ENCODE results near the gene CUBN. TPM values are rescaled to one million over a fixed set of nuclear protein-coding genes. Genes with fewer than 3 reads are reported as not detected.
"Not testable (repeated sequence)": the region's sequence is repeated elsewhere in the genome, so short reads cannot be mapped to it uniquely, and the experiment has no call there.

CUBN gene
- total RNA-seq, 2 donors from 2014 or later: 1.3 to 9.7 TPM

- no peaks in the 10 kb centered on the region for H3K4me1 ChIP-seq (replicated peaks)
- intact Hi-C loops (cut with DNase I): no loop called here
- no peak overlapping the region for H3K4me3 ChIP-seq
- no peak for TF ChIP-seq POLR2AphosphoS5 (IDR thresholded peaks at IDR 0.05)
- TF ChIP-seq POLR2A (IDR thresholded peaks at IDR 0.05): no peak
- TF ChIP-seq, protein P1, sequence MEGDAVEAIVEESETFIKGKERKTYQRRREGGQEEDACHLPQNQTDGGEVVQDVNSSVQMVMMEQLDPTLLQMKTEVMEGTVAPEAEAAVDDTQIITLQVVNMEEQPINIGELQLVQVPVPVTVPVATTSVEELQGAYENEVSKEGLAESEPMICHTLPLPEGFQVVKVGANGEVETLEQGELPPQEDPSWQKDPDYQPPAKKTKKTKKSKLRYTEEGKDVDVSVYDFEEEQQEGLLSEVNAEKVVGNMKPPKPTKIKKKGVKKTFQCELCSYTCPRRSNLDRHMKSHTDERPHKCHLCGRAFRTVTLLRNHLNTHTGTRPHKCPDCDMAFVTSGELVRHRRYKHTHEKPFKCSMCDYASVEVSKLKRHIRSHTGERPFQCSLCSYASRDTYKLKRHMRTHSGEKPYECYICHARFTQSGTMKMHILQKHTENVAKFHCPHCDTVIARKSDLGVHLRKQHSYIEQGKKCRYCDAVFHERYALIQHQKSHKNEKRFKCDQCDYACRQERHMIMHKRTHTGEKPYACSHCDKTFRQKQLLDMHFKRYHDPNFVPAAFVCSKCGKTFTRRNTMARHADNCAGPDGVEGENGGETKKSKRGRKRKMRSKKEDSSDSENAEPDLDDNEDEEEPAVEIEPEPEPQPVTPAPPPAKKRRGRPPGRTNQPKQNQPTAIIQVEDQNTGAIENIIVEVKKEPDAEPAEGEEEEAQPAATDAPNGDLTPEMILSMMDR (IDR thresholded peaks at IDR 0.05): no peak
- H3K9me3 ChIP-seq: no peaks in the 10 kb centered on the region
- H3K27me3 ChIP-seq (replicated peaks; ENCODE audit: insufficient read depth): no peaks in the 10 kb centered on the region
- WGBS: 71% methylated on average over 3 of the region's 3 CpGs
- no peak overlapping the region for H3K27ac ChIP-seq
- H3K36me3 ChIP-seq: no peaks in the 10 kb centered on the region
- no peak for DNase-seq (ENCODE audit: low spot score)
Measured at GRCh38 chr10:17120694-17121093, 8.9 kb downstream of the CUBN start.

GRCh38 chr10:17119845-17120244 lies 9.8 kb downstream of the CUBN start:
- no peaks in the 10 kb centered on the region for H3K27me3 ChIP-seq (replicated peaks; ENCODE audit: insufficient read depth)
- H3K36me3 ChIP-seq: no peaks in the 10 kb centered on the region
- H3K4me3 ChIP-seq: no peak overlapping the region
- no peaks in the 10 kb centered on the region for H3K4me1 ChIP-seq (replicated peaks)
- WGBS: 78% methylated on average over 3 of the region's 3 CpGs
- DNase-seq (ENCODE audit: low spot score): no peak
- H3K27ac ChIP-seq: no peak overlapping the region
- no peak for TF ChIP-seq POLR2A (IDR thresholded peaks at IDR 0.05)
- H3K9me3 ChIP-seq: no peaks in the 10 kb centered on the region
- intact Hi-C loops (cut with DNase I): no loop called here

- TF ChIP-seq POLR2AphosphoS5 (IDR thresholded peaks at IDR 0.05) (no peak), POLR2A (IDR thresholded peaks at IDR 0.05) (no peak)
- TF ChIP-seq, protein P1 (IDR thresholded peaks at IDR 0.05): no peak
- intact Hi-C loops (cut with DNase I): no loop called here
- Histone ChIP-seq H3K4me1 (replicated peaks) (no peaks in the 10 kb centered on the region), H3K27me3 (replicated peaks; ENCODE audit: insufficient read depth) (no peaks in the 10 kb centered on the region), H3K36me3 (no peaks in the 10 kb centered on the region), H3K4me3 (no peak overlapping the region), H3K9me3 (no peaks in the 10 kb centered on the region), H3K27ac (no peak overlapping the region)
- no peak for DNase-seq (ENCODE audit: low spot score)
- 80% methylated on average over 5 of the region's 5 CpGs for WGBS
Measured at GRCh38 chr10:17116193-17116592, 13.4 kb downstream of the CUBN start.

GRCh38 chr10:17115683-17116082 lies 13.9 kb downstream of the CUBN start:
- intact Hi-C loops (cut with DNase I): no loop called here
- Histone ChIP-seq H3K4me1 (replicated peaks) (no peaks in the 10 kb centered on the region), H3K4me3 (no peak overlapping the region), H3K9me3 (no peaks in the 10 kb centered on the region), H3K27me3 (replicated peaks; ENCODE audit: insufficient read depth) (no peaks in the 10 kb centered on the region), H3K27ac (no peak overlapping the region), H3K36me3 (no peaks in the 10 kb centered on the region)
- 74% methylated on average over 5 of the region's 5 CpGs for WGBS
- no peak for DNase-seq (ENCODE audit: low spot score)
- TF ChIP-seq POLR2A (IDR thresholded peaks at IDR 0.05): no peak
- TF ChIP-seq, protein P1 (IDR thresholded peaks at IDR 0.05): no peak
- TF ChIP-seq POLR2AphosphoS5 (IDR thresholded peaks at IDR 0.05): no peak

- H3K27ac ChIP-seq; H3K4me3 ChIP-seq; H3K9me3 ChIP-seq; H3K27me3 ChIP-seq (replicated peaks; ENCODE audit: insufficient read depth); DNase-seq (ENCODE audit: low spot score); H3K4me1 ChIP-seq (replicated peaks); H3K36me3 ChIP-seq; intact Hi-C loops (cut with DNase I): not testable (repeated sequence)
- WGBS: 87% methylated on average over 13 of the region's 13 CpGs
Measured at GRCh38 chr10:17114878-17115444, 14.7 kb downstream of the CUBN start.

GRCh38 chr10:17113889-17114540 lies 15.6 kb downstream of the CUBN start:
- Histone ChIP-seq H3K4me3 (no peak overlapping the region), H3K36me3 (no peaks in the 10 kb centered on the region), H3K27ac (no peak overlapping the region), H3K27me3 (replicated peaks; ENCODE audit: insufficient read depth) (no peaks in the 10 kb centered on the region), H3K4me1 (replicated peaks) (no peaks in the 10 kb centered on the region), H3K9me3 (no peaks in the 10 kb centered on the region)
- intact Hi-C loops (cut with DNase I): no loop called here
- DNase-seq (ENCODE audit: low spot score): no peak
- 28% methylated on average over 7 of the region's 7 CpGs for WGBS
- TF ChIP-seq POLR2AphosphoS5 (IDR thresholded peaks at IDR 0.05): no peak
- no peak for TF ChIP-seq POLR2A (IDR thresholded peaks at IDR 0.05)
- TF ChIP-seq, protein P1 (IDR thresholded peaks at IDR 0.05): no peak

Data from prostate gland (tissue), 2 donors.